ENCODE results near the gene NAT8L. TPM values are rescaled to one million over a fixed set of nuclear protein-coding genes. Genes with fewer than 3 reads are reported as not detected.

The NAT8L gene
- total RNA-seq, 1 donor from 2014 or later: 8.3 TPM

DNA sequence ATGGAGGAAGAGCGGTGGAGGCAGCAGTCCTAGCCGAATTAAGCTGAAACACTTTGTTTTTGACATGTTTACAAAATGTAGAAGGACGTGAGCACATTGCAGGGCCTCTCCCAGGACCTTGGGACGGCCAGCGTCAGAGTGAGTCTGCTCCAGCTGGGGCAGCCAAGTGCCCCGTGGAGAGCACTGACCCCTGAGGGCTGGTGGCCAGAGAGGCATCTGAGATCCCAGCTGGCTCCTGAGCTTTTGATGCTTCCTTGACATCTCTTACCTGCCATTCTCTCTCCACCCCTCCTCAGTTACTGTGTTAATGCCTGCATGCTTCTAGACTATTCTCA is 24.7 kb downstream of the NAT8L start:
- H3K4me3 Mint-ChIP-seq (ENCODE audit: unreplicated experiment): no peak overlapping the region
- H3K27ac Mint-ChIP-seq (ENCODE audit: unreplicated experiment): no peak overlapping the region
- H3K4me1 Mint-ChIP-seq (ENCODE audit: low read depth, unreplicated experiment): no peaks in the 10 kb centered on the region
- TF ChIP-seq, protein P1, sequence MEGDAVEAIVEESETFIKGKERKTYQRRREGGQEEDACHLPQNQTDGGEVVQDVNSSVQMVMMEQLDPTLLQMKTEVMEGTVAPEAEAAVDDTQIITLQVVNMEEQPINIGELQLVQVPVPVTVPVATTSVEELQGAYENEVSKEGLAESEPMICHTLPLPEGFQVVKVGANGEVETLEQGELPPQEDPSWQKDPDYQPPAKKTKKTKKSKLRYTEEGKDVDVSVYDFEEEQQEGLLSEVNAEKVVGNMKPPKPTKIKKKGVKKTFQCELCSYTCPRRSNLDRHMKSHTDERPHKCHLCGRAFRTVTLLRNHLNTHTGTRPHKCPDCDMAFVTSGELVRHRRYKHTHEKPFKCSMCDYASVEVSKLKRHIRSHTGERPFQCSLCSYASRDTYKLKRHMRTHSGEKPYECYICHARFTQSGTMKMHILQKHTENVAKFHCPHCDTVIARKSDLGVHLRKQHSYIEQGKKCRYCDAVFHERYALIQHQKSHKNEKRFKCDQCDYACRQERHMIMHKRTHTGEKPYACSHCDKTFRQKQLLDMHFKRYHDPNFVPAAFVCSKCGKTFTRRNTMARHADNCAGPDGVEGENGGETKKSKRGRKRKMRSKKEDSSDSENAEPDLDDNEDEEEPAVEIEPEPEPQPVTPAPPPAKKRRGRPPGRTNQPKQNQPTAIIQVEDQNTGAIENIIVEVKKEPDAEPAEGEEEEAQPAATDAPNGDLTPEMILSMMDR (IDR thresholded peaks at IDR 0.05; ENCODE audit: partially characterized antibody, unreplicated experiment): no peak
- H3K36me3 Mint-ChIP-seq (ENCODE audit: unreplicated experiment): no peaks in the 10 kb centered on the region
- peaks cover 2% of the 10 kb centered on the region for H3K9me3 Mint-ChIP-seq (ENCODE audit: unreplicated experiment)
- H3K27me3 Mint-ChIP-seq (ENCODE audit: unreplicated experiment): peaks cover 12% of the 10 kb centered on the region
- no peak for DNase-seq

DNA sequence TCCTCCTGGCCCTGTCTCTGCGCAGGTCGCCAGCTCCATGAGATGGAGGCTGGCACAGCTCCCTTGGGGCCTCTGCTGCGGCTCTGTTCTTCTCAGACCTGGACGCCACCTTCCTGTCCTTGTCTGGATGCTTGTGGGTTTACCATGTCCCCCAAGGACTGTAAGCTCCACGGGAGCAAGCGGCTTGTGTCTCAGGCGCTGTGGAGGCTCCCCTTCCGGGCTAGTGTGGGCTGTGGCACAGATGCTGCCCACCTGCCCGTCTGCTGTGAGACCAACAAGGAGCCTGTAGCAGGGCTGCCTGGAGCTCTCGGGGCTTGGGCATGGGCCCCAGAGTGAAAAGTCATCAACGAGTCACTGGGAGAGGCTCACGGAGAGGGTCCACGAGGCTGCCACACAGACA is 25.2 kb downstream of the NAT8L start:
- H3K4me3 Mint-ChIP-seq (ENCODE audit: unreplicated experiment): no peak overlapping the region
- peaks cover 9% of the 10 kb centered on the region for H3K27me3 Mint-ChIP-seq (ENCODE audit: unreplicated experiment)
- H3K4me1 Mint-ChIP-seq (ENCODE audit: low read depth, unreplicated experiment): no peaks in the 10 kb centered on the region
- H3K36me3 Mint-ChIP-seq (ENCODE audit: unreplicated experiment): no peaks in the 10 kb centered on the region
- H3K27ac Mint-ChIP-seq (ENCODE audit: unreplicated experiment): no peak overlapping the region
- DNase-seq: no peak
- H3K9me3 Mint-ChIP-seq (ENCODE audit: unreplicated experiment): peaks cover 2% of the 10 kb centered on the region
- TF ChIP-seq, protein P1 (IDR thresholded peaks at IDR 0.05; ENCODE audit: partially characterized antibody, unreplicated experiment): no peak

DNA sequence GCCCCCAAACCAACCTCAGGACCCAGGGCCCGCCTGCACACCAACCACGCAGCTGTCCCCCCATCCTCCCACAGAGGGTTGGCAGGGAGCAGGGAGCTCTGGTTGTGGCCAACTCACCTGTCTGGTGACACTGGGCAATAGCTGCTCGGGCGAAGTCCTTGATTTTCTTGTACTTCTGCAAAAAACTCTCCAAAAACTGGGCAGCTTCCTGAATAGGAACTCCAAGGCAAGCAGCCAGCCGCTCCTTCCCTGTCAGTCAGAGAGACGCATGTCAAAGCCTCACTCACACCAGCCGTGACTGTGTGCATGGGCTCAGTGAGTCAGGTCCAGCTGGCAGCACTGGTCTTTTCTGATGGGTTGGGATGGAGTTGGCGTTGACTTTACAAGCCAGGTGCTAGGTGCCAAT is 26.4 kb downstream of the NAT8L start:
- Mint-ChIP-seq H3K4me1 (ENCODE audit: low read depth, unreplicated experiment) (no peaks in the 10 kb centered on the region), H3K9me3 (ENCODE audit: unreplicated experiment) (peaks cover 2% of the 10 kb centered on the region), H3K36me3 (ENCODE audit: unreplicated experiment) (no peaks in the 10 kb centered on the region), H3K27me3 (ENCODE audit: unreplicated experiment) (peaks cover 8% of the 10 kb centered on the region), H3K4me3 (ENCODE audit: unreplicated experiment) (no peak overlapping the region), H3K27ac (ENCODE audit: unreplicated experiment) (no peak overlapping the region)
- no peak for DNase-seq
- TF ChIP-seq, protein P1 (IDR thresholded peaks at IDR 0.05; ENCODE audit: partially characterized antibody, unreplicated experiment): no peak

DNA sequence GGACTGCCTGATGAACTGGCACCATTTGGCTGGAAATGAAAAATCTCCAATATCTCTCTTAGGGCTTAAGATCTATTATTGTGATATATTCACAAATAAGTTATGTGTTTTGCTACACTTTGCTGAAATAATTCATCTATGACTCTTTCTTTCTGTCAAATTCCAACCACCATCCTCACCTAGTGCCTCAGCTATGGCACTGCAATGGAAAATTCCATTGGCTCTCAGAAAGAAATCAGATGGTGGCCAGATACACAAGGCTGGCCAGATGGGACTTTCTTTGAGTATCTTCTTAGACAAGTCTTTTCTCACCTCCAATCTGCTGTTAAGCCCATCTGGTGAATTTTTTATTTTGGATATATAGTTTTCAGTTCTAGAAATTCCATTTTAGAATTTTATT is 28.0 kb downstream of the NAT8L start:
- no peak overlapping the region for H3K27ac Mint-ChIP-seq (ENCODE audit: unreplicated experiment)
- no peaks in the 10 kb centered on the region for H3K4me1 Mint-ChIP-seq (ENCODE audit: low read depth, unreplicated experiment)
- no peak overlapping the region for H3K4me3 Mint-ChIP-seq (ENCODE audit: unreplicated experiment)
- no peaks in the 10 kb centered on the region for H3K36me3 Mint-ChIP-seq (ENCODE audit: unreplicated experiment)
- TF ChIP-seq, protein P1 (IDR thresholded peaks at IDR 0.05; ENCODE audit: partially characterized antibody, unreplicated experiment): no peak
- peaks cover 2% of the 10 kb centered on the region for H3K9me3 Mint-ChIP-seq (ENCODE audit: unreplicated experiment)
- DNase-seq: no peak
- H3K27me3 Mint-ChIP-seq (ENCODE audit: unreplicated experiment): peaks cover 7% of the 10 kb centered on the region

DNA sequence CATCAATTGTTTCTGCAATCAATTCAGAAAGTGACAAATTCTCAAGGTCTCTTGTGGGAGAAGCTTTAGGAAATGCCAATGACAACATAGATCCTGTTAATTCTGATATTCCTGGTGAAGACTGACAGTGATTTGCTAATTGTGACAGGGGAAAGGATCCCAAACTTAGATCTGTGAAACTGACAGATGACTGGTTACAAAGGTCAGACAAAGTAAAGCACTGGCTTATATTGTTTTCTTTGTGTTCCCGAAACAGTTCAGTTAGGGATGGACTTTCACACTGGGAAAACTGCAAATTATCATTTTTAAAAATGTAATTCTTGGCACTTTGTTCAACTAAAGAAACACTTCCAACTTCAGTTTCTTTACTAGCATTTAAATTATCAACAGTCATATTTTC is 30.1 kb downstream of the NAT8L start:
- Mint-ChIP-seq H3K27me3 (ENCODE audit: unreplicated experiment) (peaks cover 2% of the 10 kb centered on the region), H3K4me1 (ENCODE audit: low read depth, unreplicated experiment) (no peaks in the 10 kb centered on the region), H3K9me3 (ENCODE audit: unreplicated experiment) (peaks cover 2% of the 10 kb centered on the region), H3K4me3 (ENCODE audit: unreplicated experiment) (no peak overlapping the region), H3K27ac (ENCODE audit: unreplicated experiment) (no peak overlapping the region), H3K36me3 (ENCODE audit: unreplicated experiment) (no peaks in the 10 kb centered on the region)
- no peak for DNase-seq
- TF ChIP-seq, protein P1 (IDR thresholded peaks at IDR 0.05; ENCODE audit: partially characterized antibody, unreplicated experiment): no peak

Data from glutamatergic neuron (in vitro differentiated cells).